ENCODE results near the gene IL6ST. TPM values are rescaled to one million over a fixed set of nuclear protein-coding genes. Genes with fewer than 3 reads are reported as not detected.

Gene IL6ST
- total RNA-seq, 1 donor from 2014 or later = 37.7 TPM

DNA sequence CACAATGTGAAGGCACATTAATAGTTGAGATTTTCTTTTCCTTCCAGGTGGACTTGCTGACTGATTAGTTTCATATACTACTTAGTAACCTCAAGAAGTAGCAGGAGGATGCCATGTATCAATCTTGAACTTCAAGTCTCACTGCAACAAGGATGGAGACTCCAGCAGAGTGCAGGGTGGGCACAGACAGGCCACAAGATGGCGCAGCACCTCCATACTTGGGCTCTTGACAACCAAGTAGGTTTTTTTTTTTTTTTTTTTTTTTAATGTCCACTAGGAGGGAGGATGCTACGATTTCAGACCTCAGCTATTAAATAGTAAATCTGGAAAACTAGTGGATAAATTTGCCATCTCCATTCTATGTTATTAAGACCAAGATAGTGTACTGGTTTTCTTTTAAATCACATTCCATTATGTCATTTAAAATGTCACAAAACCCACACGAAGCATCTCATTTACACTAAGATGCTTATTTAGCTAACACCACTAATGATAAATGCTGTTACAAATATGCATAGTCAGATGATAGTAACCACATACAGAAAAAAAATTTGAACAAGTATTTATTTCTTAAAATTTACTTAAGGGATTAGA, 58.6 kb downstream of the IL6ST start:
- Mint-ChIP-seq H3K4me1 (ENCODE audit: low read depth, unreplicated experiment) (no peaks in the 10 kb centered on the region), H3K36me3 (ENCODE audit: unreplicated experiment) (no peaks in the 10 kb centered on the region), H3K27ac (ENCODE audit: unreplicated experiment) (no peak overlapping the region), H3K4me3 (ENCODE audit: unreplicated experiment) (no peak overlapping the region), H3K9me3 (ENCODE audit: unreplicated experiment) (no peaks in the 10 kb centered on the region), H3K27me3 (ENCODE audit: unreplicated experiment) (no peaks in the 10 kb centered on the region)
- peak; percentile 88 for DNase-seq
- TF ChIP-seq, protein P1, sequence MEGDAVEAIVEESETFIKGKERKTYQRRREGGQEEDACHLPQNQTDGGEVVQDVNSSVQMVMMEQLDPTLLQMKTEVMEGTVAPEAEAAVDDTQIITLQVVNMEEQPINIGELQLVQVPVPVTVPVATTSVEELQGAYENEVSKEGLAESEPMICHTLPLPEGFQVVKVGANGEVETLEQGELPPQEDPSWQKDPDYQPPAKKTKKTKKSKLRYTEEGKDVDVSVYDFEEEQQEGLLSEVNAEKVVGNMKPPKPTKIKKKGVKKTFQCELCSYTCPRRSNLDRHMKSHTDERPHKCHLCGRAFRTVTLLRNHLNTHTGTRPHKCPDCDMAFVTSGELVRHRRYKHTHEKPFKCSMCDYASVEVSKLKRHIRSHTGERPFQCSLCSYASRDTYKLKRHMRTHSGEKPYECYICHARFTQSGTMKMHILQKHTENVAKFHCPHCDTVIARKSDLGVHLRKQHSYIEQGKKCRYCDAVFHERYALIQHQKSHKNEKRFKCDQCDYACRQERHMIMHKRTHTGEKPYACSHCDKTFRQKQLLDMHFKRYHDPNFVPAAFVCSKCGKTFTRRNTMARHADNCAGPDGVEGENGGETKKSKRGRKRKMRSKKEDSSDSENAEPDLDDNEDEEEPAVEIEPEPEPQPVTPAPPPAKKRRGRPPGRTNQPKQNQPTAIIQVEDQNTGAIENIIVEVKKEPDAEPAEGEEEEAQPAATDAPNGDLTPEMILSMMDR (IDR thresholded peaks at IDR 0.05; ENCODE audit: partially characterized antibody, unreplicated experiment) = peak; percentile 82

DNA sequence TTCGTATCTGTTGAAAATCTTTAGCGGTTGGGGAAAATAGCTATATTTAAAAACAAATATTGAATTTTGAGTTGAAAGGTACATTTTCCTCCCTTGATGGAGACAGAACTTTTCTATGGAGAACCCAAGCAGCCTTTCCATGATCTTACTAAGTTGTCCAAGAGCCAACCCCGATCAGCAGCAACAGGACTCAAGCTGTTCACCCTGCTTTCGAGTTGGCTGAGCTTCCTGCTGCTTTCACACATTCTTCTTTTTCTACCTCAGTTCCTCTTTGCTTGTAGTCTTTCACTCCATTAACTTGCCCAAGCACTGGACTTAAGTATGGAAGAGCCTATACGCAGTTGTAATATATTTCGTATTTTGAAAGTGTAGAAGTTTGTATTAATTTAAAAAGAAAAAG, 59.4 kb downstream of the IL6ST start:
- no peak for DNase-seq
- H3K27me3 Mint-ChIP-seq (ENCODE audit: unreplicated experiment) = no peaks in the 10 kb centered on the region
- no peaks in the 10 kb centered on the region for H3K9me3 Mint-ChIP-seq (ENCODE audit: unreplicated experiment)
- no peak overlapping the region for H3K27ac Mint-ChIP-seq (ENCODE audit: unreplicated experiment)
- no peaks in the 10 kb centered on the region for H3K36me3 Mint-ChIP-seq (ENCODE audit: unreplicated experiment)
- TF ChIP-seq, protein P1 (IDR thresholded peaks at IDR 0.05; ENCODE audit: partially characterized antibody, unreplicated experiment) = no peak
- H3K4me1 Mint-ChIP-seq (ENCODE audit: low read depth, unreplicated experiment) = no peaks in the 10 kb centered on the region
- no peak overlapping the region for H3K4me3 Mint-ChIP-seq (ENCODE audit: unreplicated experiment)

DNA sequence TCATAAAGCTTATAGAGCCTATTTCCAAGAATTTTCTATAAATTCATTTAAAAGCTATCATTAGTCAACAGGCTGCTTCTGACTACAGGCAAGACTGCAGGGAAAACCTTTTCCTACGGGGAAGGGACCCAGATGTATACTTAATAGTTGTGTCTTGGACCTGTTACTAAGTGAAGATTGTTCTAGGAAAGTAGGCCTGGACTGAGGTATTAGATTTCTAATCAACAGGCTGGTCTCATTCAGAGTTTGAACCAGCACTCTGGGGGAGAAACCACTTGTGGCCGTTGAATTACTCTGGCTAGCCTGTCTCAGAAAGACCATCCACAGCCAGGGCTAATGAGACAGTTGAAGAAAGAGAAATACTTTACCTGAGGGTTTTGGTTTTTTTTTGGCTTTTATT, 60.0 kb downstream of the IL6ST start:
- Mint-ChIP-seq H3K4me1 (ENCODE audit: low read depth, unreplicated experiment) (no peaks in the 10 kb centered on the region), H3K27me3 (ENCODE audit: unreplicated experiment) (no peaks in the 10 kb centered on the region), H3K27ac (ENCODE audit: unreplicated experiment) (no peak overlapping the region), H3K9me3 (ENCODE audit: unreplicated experiment) (no peaks in the 10 kb centered on the region), H3K4me3 (ENCODE audit: unreplicated experiment) (no peak overlapping the region), H3K36me3 (ENCODE audit: unreplicated experiment) (no peaks in the 10 kb centered on the region)
- no peak for DNase-seq
- TF ChIP-seq, protein P1 (IDR thresholded peaks at IDR 0.05; ENCODE audit: partially characterized antibody, unreplicated experiment) = no peak

DNA sequence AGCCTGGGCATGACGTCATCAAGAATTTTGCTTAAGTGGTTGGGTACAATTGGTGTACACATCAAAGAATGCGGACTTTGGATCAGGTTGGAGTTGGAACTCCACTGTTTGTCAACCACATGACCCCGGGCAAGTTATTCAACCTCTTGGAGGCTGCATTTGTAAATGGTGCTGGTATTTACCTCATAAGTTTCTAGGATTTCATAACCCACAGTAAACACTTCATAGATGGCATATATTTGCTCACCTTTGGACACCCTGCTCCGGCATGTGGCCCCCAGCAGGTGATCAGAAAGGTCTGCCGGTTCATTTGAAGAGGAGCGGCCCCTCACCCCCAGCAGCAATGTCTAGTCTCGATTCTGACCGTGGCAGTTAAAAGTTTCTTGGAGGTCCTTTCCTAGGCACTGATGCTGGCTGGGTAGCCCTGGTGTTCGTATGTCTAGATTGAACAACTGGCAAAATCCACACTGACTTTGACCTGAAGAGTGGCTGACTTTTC, 60.6 kb downstream of the IL6ST start:
- H3K4me1 Mint-ChIP-seq (ENCODE audit: low read depth, unreplicated experiment) = no peaks in the 10 kb centered on the region
- H3K27ac Mint-ChIP-seq (ENCODE audit: unreplicated experiment) = no peak overlapping the region
- no peaks in the 10 kb centered on the region for H3K36me3 Mint-ChIP-seq (ENCODE audit: unreplicated experiment)
- no peaks in the 10 kb centered on the region for H3K9me3 Mint-ChIP-seq (ENCODE audit: unreplicated experiment)
- no peak overlapping the region for H3K4me3 Mint-ChIP-seq (ENCODE audit: unreplicated experiment)
- DNase-seq = no peak
- no peaks in the 10 kb centered on the region for H3K27me3 Mint-ChIP-seq (ENCODE audit: unreplicated experiment)
- TF ChIP-seq, protein P1 (IDR thresholded peaks at IDR 0.05; ENCODE audit: partially characterized antibody, unreplicated experiment) = no peak

DNA sequence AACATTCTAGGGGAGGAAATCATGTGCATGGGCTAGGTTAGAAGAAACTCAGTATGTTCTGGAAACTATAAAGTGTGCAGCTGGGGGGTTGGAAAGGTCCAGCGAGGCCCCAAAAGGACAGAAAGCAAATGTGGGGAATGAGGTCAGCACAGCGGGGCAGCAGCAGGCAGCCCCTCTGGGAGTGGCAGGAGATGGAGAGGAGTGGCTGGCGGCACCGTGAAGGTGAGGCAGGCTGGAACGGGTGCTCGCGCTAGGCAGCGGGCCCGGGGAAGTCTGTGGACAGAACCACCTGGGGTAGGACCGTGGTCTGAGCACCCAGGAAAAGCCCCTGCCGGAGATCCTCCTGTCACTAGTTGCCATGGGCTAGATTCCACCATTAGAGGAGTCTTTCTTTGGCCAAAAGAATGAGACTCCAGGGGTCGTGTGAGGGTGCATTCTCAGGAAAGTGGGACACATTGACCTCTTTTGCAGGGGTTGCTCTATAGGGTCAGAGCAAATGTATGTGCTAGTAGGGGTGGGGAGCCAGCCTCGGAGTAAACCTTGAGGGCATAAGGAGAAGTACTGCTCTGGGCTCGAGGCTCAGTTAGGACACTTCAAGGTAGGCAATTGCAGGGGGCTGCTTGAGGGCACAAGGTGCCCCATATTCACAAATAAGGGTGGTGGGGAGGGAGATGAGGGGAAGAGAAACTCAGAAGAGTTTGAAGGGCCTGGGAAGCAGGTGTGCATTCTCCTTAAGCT, 61.2 kb downstream of the IL6ST start:
- H3K36me3 Mint-ChIP-seq (ENCODE audit: unreplicated experiment) = no peaks in the 10 kb centered on the region
- H3K4me1 Mint-ChIP-seq (ENCODE audit: low read depth, unreplicated experiment) = no peaks in the 10 kb centered on the region
- TF ChIP-seq, protein P1 (IDR thresholded peaks at IDR 0.05; ENCODE audit: partially characterized antibody, unreplicated experiment) = no peak
- DNase-seq = no peak
- H3K27ac Mint-ChIP-seq (ENCODE audit: unreplicated experiment) = no peak overlapping the region
- no peaks in the 10 kb centered on the region for H3K27me3 Mint-ChIP-seq (ENCODE audit: unreplicated experiment)
- H3K9me3 Mint-ChIP-seq (ENCODE audit: unreplicated experiment) = no peaks in the 10 kb centered on the region
- no peak overlapping the region for H3K4me3 Mint-ChIP-seq (ENCODE audit: unreplicated experiment)
